HUDEP-2 (cell line): ENCODE results near the gene PPIG.
"Not testable (repeated sequence)": the region's sequence is repeated elsewhere in the genome, so short reads cannot be mapped to it uniquely, and the experiment has no call there.

Experiments used
- DNase-seq, 76 experiments: peaks; one replicate each; lab custom pipeline; 2025; ENCODE audit not compliant: unreplicated experiment in 76 of 76; lab: John Stamatoyannopoulos, UW

Gene PPIG

GRCh38 chr2:169661265-169661664, 77.1 kb downstream of the PPIG start:
- no peak for DNase-seq

- DNase-seq = peak in 13 of 76 experiments; percentile 1 to 37 (median 23)
Observed at GRCh38 chr2:169662744-169663143, 78.6 kb downstream of the PPIG start.

GRCh38 chr2:169663247-169663646, 79.1 kb downstream of the PPIG start:
- DNase-seq = no peak

- peak in 1 of 76 experiments; percentile 30 for DNase-seq
Observed at GRCh38 chr2:169664600-169664977, 80.4 kb downstream of the PPIG start.

- DNase-seq = peak in 48 of 76 experiments; percentile 9 to 78 (median 32)
Observed at GRCh38 chr2:169664978-169665930, 81.1 kb downstream of the PPIG start.

GRCh38 chr2:169667583-169667982, 83.4 kb downstream of the PPIG start:
- no peak for DNase-seq

GRCh38 chr2:169670215-169670651, 86.1 kb downstream of the PPIG start:
- peak in 19 of 76 experiments; percentile 3 to 36 (median 21) for DNase-seq

- DNase-seq = no peak
Observed at GRCh38 chr2:169670937-169671336, 86.8 kb downstream of the PPIG start.

GRCh38 chr2:169672406-169672805, 88.3 kb downstream of the PPIG start:
- no peak for DNase-seq

GRCh38 chr2:169673106-169673505, 89.0 kb downstream of the PPIG start:
- DNase-seq = no peak

GRCh38 chr2:169673921-169674320, 89.8 kb downstream of the PPIG start:
- DNase-seq = no peak

GRCh38 chr2:169676357-169676756, 92.2 kb downstream of the PPIG start:
- DNase-seq = peak in 7 of 76 experiments; percentile 1 to 13 (median 5)

- no peak for DNase-seq
Observed at GRCh38 chr2:169676850-169677249, 92.7 kb downstream of the PPIG start.

GRCh38 chr2:169683054-169683424, 98.9 kb downstream of the PPIG start:
- no peak for DNase-seq

- no peak for DNase-seq
Observed at GRCh38 chr2:169683425-169684134, 99.4 kb downstream of the PPIG start.

- no peak for DNase-seq
Observed at GRCh38 chr2:169684135-169684565, 100.0 kb downstream of the PPIG start.

GRCh38 chr2:169684712-169685111, 100.6 kb downstream of the PPIG start:
- not testable (repeated sequence) for DNase-seq

GRCh38 chr2:169686825-169687224, 102.7 kb downstream of the PPIG start:
- not testable (repeated sequence) for DNase-seq

GRCh38 chr2:169687943-169688342, 103.8 kb downstream of the PPIG start:
- not testable (repeated sequence) for DNase-seq

- no peak for DNase-seq
Observed at GRCh38 chr2:169690958-169691357, 106.8 kb downstream of the PPIG start.
